CMK (cell line): Measurements from ENCODE around the gene XPO4.
"Not testable (repeated sequence)": the region's sequence is repeated elsewhere in the genome, so short reads cannot be mapped to it uniquely, and the experiment has no call there.

ENCODE experiments used
- DNase-seq: peaks from one replicate; pipeline ENCODE4 v3.0.0-alpha.2; 2010; ENCODE audit warnings: low read depth

XPO4 gene

GRCh38 chr13:20891034-20891433 is 11.5 kb downstream of the XPO4 start:
- DNase-seq = no peak

- not testable (repeated sequence) for DNase-seq
Observed at GRCh38 chr13:20890540-20890939, 12.0 kb downstream of the XPO4 start.

GRCh38 chr13:20882206-20882605 is 20.3 kb downstream of the XPO4 start:
- no peak for DNase-seq

GRCh38 chr13:20877902-20878301 is 24.6 kb downstream of the XPO4 start:
- DNase-seq = no peak

- DNase-seq = not testable (repeated sequence)
Observed at GRCh38 chr13:20876802-20877201, 25.7 kb downstream of the XPO4 start.

- DNase-seq = not testable (repeated sequence)
Observed at GRCh38 chr13:20874439-20874838, 28.1 kb downstream of the XPO4 start.

- DNase-seq = no peak
Observed at GRCh38 chr13:20873348-20873747, 29.2 kb downstream of the XPO4 start.

GRCh38 chr13:20870829-20871228 is 31.7 kb downstream of the XPO4 start:
- DNase-seq = no peak

- DNase-seq = no peak
Observed at GRCh38 chr13:20869540-20869939, 33.0 kb downstream of the XPO4 start.

GRCh38 chr13:20867408-20867807 is 35.1 kb downstream of the XPO4 start:
- no peak for DNase-seq

GRCh38 chr13:20861666-20862065 is 40.9 kb downstream of the XPO4 start:
- DNase-seq = not testable (repeated sequence)

GRCh38 chr13:20860844-20861243 is 41.7 kb downstream of the XPO4 start:
- no peak for DNase-seq

GRCh38 chr13:20856650-20857049 is 45.9 kb downstream of the XPO4 start:
- DNase-seq = no peak

GRCh38 chr13:20851844-20852402 is 50.6 kb downstream of the XPO4 start:
- DNase-seq = no peak

- no peak for DNase-seq
Observed at GRCh38 chr13:20848944-20849343, 53.6 kb downstream of the XPO4 start.

GRCh38 chr13:20848203-20848602 is 54.3 kb downstream of the XPO4 start:
- DNase-seq = no peak

GRCh38 chr13:20847296-20847695 is 55.2 kb downstream of the XPO4 start:
- no peak for DNase-seq

GRCh38 chr13:20843166-20843565 is 59.4 kb downstream of the XPO4 start:
- no peak for DNase-seq

GRCh38 chr13:20840568-20840967 is 62.0 kb downstream of the XPO4 start:
- DNase-seq = no peak

GRCh38 chr13:20833900-20834679 is 68.5 kb downstream of the XPO4 start:
- no peak for DNase-seq

GRCh38 chr13:20832861-20833260 is 69.7 kb downstream of the XPO4 start:
- no peak for DNase-seq

- DNase-seq = no peak
Observed at GRCh38 chr13:20831933-20832332, 70.6 kb downstream of the XPO4 start.

- DNase-seq = no peak
Observed at GRCh38 chr13:20831254-20831653, 71.3 kb downstream of the XPO4 start.
